Panc1 (cell line): ENCODE measurements around the gene MYO18B.

Experiments
- POLR2AphosphoS5 ChIP-seq: IDR thresholded peaks from 2 replicates; pipeline ENCODE4 v1.6.1; 2012; ENCODE audit warnings: mild to moderate bottlenecking, low read depth, low read length, moderate library complexity
- TCF7L2 ChIP-seq: IDR thresholded peaks from 2 replicates; pipeline ENCODE4 v1.6.1; 2011; ENCODE audit warnings: mild to moderate bottlenecking, low read depth, low read length, inconsistent platforms
- TF ChIP-seq, protein P1 (sequence below): fragments of 450-650 bp; IDR thresholded peaks from 2 replicates; pipeline ENCODE4 v1.5.1; 2017; ENCODE audit warnings: mild to moderate bottlenecking
- TF ChIP-seq, protein P2 (sequence below), 2 experiments: IDR thresholded peaks; 2 replicates each; pipeline ENCODE4 v1.6.1; 2011 to 2012; ENCODE audit warnings: low read depth in 2 of 2, control low read depth in 1 of 2, low read length in 1 of 2, mild to moderate bottlenecking in 1 of 2, moderate library complexity in 1 of 2; ENCODE audit not compliant: insufficient read depth in 1 of 2

DNA sequence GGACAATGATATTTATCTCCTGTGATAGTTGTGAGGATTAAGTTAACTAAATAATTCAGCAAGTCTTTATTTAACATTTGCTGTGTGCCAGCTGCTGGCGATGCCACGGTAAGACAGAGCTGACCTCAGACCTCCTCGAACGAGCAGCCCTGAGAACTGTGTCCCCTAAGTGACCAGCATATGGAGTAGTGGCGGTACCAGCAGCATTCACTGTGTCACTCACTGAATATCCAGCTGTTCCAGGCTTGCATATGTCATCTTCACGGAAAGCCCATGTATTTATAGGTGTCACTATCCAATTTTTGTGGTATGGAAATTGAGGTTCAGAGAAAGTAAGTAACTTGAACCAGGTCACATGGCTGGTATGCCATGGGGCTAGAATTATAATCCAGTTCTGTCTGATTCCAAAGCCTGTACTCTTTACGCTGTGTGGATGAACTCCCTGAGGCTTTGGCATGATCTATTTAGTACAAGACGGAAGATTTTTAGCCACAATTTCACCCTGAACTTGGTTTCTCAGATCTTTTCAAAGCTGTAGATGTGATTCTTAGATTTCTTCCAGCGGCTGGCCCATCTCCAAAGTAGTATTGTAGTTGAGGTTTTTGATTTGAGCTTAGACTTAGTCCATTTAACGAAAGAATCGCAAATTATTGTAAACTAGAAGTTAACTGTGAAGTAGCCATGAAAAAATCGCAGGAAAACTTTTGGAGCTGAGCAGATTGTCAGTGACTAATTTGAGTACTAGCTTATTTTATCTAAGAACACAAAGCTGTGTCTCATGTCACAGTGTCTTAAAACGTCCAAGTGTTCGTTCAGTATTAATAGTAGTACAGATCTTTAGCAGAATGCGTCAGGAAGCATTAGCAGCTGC is 49.4 kb upstream of the MYO18B start:
- TF ChIP-seq, protein P1, sequence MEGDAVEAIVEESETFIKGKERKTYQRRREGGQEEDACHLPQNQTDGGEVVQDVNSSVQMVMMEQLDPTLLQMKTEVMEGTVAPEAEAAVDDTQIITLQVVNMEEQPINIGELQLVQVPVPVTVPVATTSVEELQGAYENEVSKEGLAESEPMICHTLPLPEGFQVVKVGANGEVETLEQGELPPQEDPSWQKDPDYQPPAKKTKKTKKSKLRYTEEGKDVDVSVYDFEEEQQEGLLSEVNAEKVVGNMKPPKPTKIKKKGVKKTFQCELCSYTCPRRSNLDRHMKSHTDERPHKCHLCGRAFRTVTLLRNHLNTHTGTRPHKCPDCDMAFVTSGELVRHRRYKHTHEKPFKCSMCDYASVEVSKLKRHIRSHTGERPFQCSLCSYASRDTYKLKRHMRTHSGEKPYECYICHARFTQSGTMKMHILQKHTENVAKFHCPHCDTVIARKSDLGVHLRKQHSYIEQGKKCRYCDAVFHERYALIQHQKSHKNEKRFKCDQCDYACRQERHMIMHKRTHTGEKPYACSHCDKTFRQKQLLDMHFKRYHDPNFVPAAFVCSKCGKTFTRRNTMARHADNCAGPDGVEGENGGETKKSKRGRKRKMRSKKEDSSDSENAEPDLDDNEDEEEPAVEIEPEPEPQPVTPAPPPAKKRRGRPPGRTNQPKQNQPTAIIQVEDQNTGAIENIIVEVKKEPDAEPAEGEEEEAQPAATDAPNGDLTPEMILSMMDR, result no peak
- TF ChIP-seq, protein P2, sequence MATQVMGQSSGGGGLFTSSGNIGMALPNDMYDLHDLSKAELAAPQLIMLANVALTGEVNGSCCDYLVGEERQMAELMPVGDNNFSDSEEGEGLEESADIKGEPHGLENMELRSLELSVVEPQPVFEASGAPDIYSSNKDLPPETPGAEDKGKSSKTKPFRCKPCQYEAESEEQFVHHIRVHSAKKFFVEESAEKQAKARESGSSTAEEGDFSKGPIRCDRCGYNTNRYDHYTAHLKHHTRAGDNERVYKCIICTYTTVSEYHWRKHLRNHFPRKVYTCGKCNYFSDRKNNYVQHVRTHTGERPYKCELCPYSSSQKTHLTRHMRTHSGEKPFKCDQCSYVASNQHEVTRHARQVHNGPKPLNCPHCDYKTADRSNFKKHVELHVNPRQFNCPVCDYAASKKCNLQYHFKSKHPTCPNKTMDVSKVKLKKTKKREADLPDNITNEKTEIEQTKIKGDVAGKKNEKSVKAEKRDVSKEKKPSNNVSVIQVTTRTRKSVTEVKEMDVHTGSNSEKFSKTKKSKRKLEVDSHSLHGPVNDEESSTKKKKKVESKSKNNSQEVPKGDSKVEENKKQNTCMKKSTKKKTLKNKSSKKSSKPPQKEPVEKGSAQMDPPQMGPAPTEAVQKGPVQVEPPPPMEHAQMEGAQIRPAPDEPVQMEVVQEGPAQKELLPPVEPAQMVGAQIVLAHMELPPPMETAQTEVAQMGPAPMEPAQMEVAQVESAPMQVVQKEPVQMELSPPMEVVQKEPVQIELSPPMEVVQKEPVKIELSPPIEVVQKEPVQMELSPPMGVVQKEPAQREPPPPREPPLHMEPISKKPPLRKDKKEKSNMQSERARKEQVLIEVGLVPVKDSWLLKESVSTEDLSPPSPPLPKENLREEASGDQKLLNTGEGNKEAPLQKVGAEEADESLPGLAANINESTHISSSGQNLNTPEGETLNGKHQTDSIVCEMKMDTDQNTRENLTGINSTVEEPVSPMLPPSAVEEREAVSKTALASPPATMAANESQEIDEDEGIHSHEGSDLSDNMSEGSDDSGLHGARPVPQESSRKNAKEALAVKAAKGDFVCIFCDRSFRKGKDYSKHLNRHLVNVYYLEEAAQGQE (IDR thresholded peaks at IDR 0.05; ENCODE audit: insufficient read depth in 1 of 2, low read depth in 2 of 2, low read length in 1 of 2), result no peak
- no peak for TF ChIP-seq POLR2AphosphoS5
- no peak for TF ChIP-seq TCF7L2
